Activated CD8-positive, alpha-beta memory T cell treated with anti-CD3 and anti-CD28 coated beads for 48 hours (primary cell): ENCODE results near the gene HAUS7.

ENCODE experiments used
- DNase-seq, 3 experiments: peaks; one replicate each; pipeline ENCODE4 v3.0.0-alpha.2; 2020; ENCODE audit warnings: low read depth in 2 of 3, low spot score in 2 of 3

HAUS7 gene

DNA sequence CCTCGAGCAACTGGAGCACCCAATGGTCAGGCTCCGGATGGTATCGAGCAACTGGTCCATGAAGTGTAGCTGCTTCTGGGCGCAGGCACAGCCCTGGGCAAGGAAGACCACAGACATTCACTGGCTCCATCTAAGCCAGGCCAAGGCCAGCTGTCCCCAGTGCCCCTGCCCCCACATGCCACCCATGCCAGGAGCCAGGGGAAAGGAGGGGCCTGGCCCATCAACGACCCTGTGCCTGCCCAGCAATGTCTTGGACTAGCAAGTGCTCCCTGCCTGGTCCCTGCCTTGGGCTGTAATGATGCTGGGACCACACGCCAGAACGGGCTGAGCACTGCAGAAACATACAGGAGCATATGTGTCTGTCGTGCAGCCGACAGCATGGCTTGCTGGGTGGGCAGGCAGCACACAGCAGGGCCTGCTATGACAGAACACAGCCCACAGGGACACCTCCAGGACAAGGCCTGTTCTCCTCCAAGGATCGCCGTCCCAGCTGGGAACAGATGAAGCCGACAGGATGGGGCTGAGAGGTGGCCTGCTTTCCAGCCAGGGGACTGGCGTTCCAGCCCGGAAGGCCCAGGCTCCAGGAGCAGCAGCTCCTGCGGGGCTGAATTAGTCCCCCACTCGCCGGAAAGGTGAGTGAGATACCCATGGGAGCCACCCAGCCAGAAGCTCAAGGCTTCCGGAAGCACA lies 13.1 kb downstream of the HAUS7 start:
- DNase-seq = no peak

DNA sequence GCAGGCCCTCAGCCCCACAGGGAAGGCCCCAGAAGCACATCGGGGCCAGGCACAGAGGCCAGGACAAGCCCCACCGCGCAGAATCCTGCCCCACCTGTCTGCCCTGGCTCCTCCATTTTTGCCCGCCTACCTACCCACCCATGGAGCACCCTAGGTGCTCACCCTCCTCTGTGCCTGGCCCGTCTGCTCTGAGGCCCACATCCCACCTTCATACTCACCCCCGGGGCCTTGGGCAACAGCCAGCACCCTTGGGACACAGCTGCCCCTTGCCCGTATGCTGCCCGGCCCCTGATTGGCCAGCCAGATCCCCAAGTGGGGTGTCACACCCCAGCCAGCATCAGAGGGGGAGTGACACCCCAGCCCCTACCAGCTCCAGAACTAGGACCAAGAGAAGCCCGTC lies 13.7 kb downstream of the HAUS7 start:
- no peak for DNase-seq

DNA sequence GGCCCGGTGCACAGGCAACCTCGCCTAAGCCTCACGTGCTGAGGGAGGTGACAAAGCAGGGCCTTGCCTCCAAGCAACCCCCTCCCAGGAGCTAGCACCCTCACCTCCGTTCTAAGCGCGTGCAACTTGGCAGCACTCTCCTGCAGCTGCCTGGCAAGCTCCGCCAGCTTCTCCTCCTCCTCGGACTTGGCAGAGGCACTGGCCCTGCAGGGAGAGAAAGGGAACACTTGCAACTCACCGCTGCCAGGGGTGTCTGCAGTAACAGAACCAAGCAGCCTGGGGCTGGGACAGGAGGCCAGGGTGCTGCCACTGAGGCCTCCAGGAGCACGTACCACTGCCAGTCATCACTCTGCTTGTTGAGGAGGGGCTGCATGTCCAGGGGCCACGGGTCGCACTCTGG lies 14.2 kb downstream of the HAUS7 start:
- DNase-seq = no peak

DNA sequence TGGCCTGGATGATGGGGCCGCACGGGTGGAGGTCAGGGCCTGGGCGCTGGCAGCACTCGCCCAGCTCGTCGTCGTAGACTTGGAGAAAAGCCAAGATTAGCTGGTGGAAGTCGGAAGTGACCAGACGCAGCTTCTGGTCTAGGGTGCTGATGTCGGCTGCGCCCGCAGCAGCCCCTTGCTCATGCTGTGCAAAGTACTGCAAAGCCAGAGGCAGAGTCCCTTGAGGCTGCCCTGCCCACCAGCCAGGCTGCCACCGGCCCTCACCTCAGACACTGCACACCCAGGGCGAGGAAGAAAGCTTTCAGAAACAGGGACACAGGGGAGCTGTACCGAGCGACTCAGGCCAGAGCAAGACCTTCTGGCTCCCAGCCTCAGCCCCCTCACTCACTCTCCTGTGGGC lies 14.8 kb downstream of the HAUS7 start:
- DNase-seq = no peak

DNA sequence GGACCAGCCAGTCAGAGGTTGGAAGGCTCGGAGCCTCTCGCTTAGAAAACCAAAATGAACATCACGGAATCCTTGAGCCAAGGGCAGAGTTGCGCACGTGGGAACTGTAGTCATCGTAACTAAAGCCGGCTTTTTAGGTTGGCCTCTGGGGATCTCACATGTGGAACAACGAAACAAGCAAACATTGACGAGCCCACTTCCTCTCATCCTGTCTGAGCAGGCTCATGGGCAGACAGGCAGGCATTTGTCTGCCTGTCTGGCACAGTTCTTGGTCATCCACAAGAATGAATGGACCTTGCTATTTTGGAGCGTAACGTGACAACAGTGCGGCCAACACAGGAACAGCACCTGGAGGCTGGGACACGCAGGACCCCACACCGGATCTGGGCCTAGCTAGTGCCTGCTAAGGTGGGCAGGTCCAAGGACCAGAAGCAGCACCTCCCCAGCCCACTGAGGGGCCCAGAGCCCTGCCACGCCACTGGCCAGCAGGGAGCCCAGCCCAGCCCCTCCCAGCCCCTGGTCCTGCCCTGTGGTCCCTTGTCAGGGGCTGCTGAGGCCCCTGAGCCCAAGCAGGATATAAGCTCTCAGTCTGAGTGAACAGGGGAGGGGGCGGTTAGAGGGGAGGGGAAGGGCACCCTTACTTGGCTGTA lies 15.3 kb downstream of the HAUS7 start:
- no peak for DNase-seq

DNA sequence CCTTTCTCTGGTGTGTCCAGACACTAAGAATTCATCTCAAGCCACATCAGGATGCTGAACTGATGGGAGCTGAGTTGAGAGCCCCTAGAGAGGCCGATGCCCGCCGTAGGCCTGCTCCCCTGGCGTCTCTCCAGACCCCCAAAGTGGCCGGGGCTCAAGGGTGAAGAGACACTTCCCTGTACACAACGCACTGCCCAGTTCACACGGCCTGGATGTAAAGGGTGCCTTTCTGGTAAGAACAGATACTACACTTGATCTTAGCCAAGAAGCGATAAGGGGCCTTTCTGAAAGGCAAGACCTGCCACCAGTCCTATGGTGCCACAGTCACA lies 19.5 kb downstream of the HAUS7 start:
- no peak for DNase-seq

DNA sequence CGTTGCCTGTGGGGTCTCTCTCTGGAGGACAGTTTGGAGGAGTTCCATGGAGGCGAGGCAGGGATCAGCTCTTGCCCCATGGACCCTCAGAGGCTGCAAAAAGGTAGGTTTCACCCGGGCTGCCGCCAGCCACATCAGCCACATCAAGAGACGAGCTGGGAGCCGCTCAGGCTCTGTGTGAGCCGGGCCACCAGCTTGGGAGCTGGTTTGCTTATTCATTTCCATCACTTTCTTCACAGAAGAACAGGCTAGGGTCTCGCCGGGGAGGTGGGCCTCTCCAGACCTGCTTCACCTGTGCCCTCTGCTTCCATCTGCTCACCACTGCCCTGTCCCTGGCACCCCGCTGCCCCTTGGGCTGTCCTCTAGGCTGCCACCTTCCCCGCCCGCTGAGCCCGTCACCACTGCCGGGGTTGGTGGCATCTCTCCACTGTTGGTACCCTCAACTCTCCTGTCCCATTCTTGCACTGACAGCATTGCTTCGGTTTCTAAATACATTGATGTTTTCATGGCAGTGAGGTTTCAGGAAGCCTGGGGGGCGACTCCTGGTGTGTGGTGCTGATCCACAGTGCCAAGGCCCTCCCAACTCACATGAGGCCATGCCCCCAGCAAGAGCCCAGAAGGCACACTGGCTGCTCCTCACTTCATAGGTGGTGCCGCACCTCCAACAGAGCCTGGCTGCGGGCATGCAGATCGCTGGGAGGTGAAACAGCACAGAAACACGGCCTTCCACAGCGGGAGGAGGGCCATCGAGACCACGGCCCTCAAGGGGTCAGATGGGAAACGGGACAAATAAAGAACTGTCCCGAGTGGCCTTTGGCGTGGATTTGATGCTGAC lies 20.0 kb downstream of the HAUS7 start:
- no peak for DNase-seq

DNA sequence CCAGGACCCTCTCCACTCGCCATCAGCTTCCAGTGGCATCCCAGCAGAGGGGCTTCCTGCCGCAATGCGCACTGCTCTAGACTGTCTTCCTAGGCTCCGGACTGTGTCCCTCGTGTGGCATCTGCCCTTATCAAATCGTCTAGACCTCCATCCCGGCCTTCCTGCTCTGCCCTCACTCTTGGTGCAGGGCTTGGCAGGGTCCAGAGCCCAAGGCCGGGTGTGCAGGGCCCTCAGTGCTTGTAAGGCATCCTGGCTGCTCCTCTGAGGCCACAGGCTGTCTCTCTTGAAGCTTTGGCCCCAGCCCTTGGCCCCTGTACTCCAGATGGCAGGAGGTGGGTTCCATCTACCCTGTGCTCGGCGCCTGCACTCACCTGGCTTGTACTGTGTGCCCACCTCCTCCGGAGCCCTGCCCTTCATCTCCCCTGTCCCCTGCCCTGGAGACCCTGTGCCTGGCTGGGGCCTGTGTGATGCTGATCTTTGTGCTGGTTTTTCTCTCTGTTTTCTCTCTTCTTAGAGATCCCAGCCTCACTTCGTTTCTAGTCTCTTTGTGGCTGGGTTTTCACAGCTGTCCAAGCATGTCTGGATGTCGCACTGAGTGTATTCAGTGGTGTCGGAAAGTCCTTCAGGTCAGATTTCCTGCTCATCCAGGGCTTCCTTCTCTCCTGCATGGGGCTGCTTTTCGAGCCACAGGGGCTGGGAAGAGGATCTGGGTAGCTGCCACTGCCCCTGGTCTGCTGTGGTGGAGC lies 20.8 kb downstream of the HAUS7 start:
- DNase-seq = no peak

DNA sequence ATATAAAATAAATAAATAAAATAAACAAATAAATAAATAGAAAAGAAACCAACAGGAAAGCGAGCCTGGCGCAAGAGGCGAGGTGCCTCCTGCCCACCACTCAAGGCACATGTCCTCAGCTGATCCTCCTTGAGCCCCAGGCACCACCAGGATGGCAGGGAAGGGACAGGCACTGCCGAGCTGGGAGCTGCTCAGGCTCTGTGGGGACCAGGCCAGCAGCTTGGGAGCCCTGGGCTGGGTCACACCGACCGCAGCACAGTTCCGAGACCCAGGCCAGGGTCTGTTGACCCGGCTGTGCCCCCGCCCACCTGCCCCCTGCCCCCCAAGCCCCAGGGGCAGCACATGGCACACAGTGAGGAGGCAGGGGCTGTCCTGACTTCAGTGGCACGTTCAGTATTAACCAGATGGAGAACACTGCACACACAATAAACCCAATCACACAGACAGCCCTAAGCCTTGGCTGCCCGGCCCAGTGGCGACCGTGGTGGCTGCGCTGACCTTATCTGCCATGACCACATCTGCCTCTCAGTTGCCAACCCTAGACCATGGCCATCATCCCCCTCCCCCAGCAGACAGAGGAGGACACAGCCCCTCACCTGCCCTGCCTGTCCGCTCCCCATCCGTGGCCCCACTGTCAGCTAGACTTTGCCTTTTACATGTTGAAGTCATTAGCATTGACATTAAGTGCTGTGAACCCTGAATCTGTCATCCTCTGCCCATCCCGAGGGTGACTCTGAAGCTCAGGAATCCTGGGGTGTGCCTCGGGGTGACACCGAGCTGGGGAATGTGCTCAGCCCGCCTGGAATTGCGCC lies 21.6 kb downstream of the HAUS7 start:
- DNase-seq = no peak

DNA sequence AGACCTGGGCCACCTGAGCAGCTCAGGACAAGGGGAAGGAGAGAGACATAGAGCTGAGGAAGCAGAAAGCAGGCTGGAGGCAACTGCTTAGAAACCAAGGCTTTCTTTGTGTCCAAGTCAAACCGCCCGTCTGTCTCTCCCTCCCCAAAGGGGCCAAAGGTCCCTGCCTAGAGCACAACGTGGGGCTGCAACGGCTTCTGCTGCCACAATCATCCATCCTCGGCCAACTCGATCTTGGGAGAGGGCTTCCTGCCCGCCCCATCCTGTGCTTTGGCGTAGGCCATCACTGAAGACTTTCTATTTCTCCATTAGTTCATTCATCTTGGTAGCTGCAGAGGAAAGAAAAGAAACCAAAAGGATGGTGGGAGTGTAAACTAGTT lies 22.8 kb downstream of the HAUS7 start:
- DNase-seq = no peak

DNA sequence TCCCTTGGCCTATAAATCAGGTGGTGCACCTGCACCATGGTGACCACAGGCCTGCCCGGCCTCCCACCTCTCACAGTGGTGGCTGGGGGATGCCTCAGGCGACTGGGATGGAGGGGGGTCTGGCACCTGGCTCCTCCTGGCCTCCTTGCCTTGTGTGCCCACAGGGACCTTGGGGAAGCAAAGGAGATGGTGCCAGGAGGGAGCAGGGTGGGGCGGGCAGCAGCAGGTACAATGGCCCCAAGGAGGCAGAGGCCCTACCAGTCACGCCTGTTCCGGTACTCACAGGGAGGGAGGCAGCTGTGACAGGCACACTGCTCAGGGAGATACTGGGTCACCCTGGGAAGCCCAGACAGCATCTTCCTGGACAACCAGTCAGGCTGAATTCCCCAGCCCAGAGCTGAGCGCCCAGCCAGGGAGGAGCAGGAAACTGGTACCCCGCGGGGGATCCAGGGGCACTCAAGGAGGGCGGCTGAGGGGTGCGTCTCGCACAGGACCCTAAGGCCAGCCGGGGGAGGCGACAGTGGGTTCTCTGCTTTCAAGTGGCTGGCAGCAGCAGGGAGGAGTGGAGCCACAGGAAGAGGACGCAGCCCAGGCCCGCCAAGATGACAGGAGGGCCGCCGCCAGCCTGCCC lies 23.3 kb downstream of the HAUS7 start:
- DNase-seq = no peak

DNA sequence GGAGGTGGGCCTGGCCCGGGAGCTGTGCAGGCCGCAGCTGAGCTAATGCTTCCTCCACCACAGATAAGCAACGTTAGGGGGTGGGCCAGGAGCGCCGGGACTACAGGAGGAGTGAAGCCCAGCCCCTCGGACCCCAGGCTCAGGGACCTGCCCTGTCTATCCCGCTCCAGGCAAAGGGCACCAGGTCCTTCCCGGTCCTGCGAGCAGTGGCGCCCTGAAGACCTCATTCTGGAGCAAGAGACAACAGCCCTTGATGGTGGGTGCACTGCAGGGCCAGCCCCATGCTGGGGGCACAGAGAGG lies 23.8 kb downstream of the HAUS7 start:
- DNase-seq = no peak

DNA sequence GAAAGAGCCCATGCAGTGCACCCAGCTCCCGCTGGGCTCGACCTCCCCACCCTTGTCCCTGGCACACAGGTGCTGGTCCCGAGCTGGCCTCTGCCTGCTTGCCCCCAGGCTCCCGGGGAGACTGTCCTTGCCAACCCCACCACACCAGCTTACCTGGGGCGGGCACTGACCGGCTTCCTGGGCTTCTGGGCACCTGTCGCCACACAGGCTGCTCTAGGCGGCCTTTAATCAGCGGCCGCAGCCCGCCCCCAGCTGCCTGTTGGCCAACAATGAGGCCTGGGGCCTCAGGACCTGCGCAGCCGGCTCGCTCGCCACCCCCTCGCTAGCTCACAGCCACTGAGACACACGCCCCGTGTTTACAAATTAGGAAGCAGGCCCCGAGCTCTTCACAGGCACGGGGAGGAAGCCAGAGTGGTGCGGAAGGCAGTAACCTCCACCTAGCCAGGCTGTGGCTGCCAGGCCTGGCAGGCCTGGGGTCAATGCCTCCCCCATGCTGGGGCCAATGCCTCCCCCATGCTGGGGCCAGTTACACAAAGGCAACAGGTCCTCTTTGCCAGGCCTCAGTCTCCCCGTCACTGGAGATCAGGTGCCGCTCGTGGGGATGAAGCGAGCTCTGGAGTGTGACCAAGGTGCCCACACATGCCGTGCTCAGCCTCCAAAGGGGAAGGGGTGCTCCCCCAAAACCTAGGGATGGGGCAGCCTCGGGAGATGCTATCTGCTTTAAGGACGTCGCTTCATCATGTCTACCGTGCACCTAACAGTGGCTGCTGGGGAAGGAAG lies 24.3 kb downstream of the HAUS7 start, which contains the start of gene TREX2:
TREX2 (minus strand) TSS at position 201 of the 780 bp plus-strand sequence. CDS start 626 bp downstream, outside the sequence.
- no peak for DNase-seq

DNA sequence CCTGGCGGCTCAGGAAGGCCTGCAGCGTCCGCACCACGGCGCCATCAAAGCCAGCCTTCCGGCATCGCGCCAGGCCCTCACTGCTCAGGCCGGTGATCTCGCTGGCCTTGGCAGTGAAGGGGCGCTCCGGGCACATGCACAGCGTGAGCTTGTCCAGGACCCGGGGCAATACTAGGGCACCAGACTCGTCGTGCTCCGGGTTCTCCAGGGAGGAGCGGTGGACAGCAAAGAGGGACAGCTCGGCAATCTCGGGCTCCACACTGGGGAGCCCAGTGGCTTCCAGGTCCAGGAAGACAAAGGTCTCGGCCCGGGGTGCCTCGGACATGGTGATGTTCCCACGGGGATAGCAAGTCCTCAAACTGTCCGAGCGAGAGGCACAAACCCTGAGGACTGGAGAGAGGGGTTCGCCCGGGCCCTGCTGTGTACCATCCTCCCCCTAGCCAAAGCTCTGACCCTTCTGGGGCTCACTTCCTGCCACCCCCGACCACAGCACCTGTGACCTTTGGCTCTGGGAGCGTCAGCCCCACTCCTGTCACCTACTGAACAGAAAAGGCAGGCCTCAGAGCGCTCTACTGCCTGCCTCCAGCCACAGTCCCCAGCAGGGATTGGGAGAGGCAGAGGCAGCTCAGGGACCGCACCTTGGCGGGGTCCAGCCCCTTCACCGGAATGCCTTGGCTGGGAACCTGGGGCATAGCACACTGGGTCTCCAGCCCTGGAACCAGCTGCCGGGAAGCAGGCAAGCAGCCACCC lies 25.1 kb downstream of the HAUS7 start:
- DNase-seq = no peak

DNA sequence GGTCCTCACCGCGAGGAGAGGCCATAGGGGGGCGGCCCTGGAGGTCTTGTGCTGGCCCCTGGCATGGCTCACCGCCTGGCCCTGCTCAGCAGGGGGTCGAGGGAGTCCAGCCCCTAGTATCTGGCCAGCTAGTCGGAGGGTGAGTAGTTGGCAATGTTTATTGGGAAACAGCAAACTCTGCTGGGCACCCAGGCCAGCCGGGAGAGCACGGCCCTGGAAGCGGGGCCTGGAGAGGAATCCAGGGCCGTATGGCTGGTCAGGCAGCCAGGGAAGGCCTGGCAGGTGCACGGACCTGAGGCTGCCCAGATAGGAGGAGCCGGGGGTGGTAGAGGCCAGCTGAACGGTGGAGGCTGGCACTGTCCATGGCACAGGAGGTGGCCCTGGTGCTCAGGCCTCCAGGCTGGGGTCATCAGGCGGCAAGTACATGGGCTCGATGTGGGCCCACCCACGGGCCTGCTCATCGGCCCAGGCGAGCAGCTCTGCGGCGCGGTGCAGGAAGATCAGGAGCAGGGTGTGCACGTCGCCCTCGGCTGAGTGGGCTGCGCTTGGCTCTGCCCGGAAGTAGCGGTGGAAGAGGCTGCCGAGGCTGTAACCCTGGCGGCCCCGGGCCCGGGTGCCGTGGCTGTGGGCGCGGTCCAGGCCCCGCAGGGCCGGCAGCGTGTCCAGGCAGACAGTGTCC lies 25.9 kb downstream of the HAUS7 start:
- DNase-seq = no peak

DNA sequence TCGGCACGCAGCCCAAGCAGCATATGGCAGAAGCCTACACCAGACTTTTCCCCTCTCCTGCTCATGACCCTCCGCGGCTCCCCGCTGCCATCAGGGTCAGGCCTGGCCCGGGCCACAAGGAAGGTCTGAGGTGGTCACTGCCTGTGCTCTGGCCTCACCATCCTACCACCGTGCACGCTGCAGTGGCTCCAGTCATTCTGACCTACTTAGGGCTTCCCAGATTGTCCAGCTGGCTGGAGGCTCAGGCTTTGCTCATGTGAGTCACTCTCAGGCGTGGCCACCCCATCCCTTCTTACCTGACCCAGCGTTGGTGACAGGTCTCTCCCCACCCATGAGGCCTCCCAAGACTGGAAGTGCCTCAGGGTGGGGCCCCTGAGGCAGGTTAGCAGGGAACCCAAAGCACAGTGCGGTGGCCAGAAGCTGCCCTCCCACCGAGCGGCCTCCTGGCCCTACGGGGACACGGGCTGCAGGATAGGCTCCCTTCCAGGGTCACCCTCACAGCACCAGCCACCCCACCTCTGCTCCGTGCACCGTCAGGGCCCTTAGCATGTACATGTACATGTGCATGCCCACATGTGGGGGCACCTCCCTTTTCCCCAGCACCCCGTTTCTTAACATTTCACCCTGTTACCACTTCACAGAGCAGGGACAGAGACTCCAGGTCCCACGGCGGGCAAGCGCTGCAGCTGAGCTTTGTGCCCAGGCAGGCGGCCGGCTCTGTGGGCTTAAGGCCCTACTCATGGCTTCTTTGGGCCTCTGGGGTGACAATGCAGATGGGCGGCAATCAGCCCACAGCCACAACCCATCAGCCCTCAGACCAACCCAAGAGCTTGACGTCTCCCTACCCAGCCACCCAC lies 26.7 kb downstream of the HAUS7 start:
- no peak for DNase-seq

DNA sequence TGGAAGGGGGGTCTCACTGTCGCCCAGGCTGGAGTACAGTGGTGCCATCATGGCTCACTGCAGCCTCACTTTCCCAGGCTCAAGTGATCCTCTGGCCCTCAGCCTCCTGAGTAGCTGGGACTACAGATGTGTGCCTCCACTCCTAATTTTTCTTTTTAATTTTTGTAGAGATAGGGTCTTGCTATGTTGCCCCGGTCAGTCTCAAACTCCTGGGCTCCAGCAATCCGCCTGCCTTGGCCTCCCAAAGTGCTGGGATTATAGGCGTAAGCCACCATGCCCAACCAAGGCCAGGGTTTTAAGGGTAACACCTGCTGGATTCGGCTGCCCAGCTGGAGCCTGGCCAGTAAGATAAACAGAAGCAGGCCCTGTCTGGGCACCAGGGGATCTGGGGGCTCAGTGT lies 27.9 kb downstream of the HAUS7 start:
- no peak for DNase-seq

DNA sequence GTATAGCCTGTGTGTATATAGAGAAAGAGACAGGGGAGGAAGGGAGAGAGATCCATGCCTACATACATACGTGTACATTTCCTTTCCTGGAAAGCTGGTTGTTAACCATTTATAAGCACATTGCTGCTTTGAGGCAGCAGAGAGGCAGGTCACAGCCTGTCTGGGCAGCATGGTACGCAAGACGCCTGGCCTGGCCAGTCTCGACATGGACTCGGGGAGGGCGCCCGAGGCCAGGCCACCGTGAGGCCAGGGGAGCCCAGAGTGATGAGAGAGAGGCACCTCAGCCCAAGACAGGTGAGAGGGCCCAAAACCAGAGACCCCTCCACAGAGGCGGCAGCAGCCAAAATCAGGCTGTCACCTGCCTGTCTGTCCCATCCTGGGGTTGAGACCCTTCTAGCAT lies 28.4 kb downstream of the HAUS7 start:
- no peak for DNase-seq
